Hematopoietic multipotent progenitor cell (in vitro differentiated cells): Measurements from ENCODE around the gene SYNE2. TPM values are rescaled to one million over a fixed set of nuclear protein-coding genes. Genes with fewer than 3 reads are reported as not detected.
A peak's percentile ranks its signal among the peaks of the same experiment; 100 is the strongest.
"Not testable (repeated sequence)": the region's sequence is repeated elsewhere in the genome, so short reads cannot be mapped to it uniquely, and the experiment has no call there.

Experiments
- DNase-seq, 3 donors: peaks; one replicate each; pipeline ENCODE4 v3.0.0-alpha.2; 2011 to 2015; ENCODE audit warnings: low read depth in 2 of 3, low spot score in 2 of 3
- total RNA-seq: library from RNA; depleted of rRNA; stranded (reverse); fragments of >200 nt; gene quantifications from one replicate; pipeline ENCODE4 v1.2.3, GENCODE V29; 2012

SYNE2 gene
- total RNA-seq, 1 donor, result 1.1 TPM

- DNase-seq, result not testable (repeated sequence)
These were observed 17.9 kb downstream of the SYNE2 start for GRCh38 chr14:63870753-63871037.

- DNase-seq, result no peak
These were observed 21.4 kb downstream of the SYNE2 start for GRCh38 chr14:63874223-63874622.

DNA sequence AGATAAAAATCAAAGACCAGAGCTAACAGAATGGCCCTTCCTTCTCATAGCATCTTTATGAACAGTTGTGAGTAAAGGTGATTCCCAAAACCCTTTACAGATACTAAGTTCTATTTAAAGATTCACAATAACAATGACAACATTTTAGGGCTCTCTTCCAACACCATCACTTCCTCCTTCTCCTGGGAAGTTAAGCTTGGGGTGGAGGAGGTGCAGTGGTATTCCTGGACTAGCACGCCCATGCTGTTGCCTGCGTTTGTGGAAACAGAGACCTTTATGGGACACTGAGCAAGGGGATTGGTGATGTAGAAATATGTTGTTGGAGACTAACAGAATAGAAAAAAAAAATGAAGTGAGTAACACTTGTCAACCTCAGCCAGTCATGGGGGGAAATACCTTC, 22.5 kb downstream of the SYNE2 start:
- no peak for DNase-seq

DNA sequence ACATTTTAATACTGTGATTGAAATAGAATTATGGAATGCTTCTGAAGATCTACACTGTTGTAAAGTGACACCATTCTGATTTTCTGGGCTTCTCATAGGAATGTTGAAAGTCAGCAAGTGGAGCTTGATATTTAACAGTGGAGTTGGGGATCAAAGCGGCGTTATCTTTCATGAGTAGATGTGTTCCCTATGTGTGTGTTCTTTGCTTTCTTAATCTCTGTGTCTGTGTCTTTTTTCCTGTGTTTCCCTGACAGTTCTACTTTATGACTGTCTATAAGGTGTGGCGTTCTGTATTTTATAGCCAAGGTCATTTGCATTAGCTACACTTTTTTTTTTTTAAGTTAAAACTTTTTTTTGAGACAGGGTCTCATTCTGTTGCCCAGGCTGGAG, 24.7 kb downstream of the SYNE2 start:
- DNase-seq, result no peak

DNA sequence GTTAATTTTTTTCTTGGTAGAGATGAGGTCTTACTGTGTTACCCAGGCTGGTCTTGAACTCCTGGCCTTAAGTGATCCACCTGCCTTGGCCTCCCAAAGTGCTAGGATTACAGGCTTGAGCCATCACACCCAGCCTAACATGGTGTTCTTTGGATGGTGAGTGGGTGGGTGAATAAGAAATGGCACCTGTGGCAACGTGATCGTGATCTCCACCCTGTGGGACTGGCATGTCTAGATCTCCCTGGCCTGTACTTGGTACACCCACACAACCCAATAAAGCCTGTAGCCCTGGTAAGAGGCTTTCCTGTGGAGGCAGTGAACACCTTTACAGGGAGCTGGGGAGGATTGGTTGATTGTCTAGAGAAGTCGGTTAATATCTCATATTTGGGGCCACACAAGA, 25.2 kb downstream of the SYNE2 start:
- DNase-seq, result no peak

- DNase-seq, result no peak
These were observed 26.0 kb downstream of the SYNE2 start for GRCh38 chr14:63878792-63879191.

GRCh38 chr14:63881926-63882325, 29.1 kb downstream of the SYNE2 start:
- DNase-seq, result no peak

- no peak for DNase-seq
These were observed 35.1 kb downstream of the SYNE2 start for GRCh38 chr14:63887899-63888298.

DNA sequence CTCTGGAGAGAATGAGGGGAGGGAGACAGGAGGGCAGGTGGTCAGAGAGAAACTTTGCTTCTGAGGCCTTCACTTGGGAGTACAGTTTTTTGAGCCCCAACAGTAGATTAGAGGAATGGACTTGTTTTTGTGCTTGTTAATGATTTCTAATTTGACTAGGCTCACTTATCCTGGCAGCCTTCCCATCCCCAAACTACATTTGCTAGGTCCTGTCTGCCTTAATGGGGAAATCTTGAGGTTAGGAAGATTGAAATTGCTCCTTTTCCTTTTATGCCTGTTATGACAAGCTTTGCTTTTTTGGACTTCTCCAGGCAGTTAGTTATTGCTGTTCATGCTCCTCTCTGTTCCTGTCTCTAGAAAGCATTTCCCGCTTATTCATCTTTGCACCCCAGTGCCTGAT, 37.7 kb downstream of the SYNE2 start:
- no peak for DNase-seq

DNA sequence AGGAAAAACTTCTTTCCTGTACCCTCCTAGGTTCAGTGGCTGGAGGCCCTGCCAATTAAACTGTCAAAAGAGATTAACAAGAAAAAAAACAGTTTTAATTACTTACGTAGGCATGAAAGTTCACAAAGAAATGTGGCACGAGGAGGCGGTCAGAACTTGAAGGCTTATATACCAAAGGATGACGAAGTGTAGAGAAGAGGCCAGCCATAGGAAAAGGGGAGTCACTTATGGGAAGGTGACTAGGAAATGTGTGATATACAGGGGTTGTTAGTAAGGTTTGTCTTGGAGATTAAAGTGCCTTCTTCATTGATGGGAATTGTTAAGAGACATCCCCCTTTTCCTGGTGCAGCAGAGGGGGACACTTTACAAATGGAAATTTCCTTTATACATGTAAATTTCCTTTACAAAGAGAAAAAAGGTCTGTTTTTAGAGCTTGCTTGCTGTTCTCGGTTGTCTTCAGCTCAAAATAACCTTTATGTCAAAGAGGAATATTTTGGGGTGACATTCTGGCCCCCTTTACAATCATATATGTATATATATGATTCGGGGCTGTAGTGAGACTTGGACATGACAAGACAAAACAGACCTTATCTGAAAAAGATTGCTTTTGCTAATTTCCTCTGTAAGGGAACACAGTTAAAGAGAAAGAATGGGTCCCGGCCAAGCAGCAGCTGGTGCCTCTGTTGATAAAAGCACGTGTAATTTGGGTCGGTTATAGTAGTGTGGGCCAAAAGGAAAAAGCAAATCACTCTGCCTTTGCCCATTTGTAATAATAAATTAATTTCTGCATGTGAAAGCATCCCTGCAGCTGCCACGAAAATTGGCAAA, 38.6 kb downstream of the SYNE2 start:
- no peak for DNase-seq

DNA sequence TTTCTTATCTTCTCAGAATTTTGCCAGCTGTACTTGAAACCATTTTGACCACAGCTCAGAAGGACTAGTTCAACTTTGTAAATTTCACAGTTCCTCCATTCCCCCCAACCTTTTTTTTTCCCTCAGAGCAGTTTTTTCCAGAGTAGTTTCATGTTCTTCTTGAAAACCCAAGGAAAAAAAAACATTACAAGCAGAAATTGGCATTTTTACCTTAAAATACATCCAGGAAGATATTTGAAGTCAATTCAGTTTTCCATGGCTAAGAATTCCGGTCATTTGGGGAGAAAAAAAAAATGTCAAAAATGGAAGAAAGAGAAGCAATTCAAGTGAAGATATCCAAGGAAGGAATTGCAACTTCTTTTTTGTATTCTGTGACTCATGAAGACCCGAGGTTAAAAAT, 39.5 kb downstream of the SYNE2 start:
- no peak for DNase-seq

DNA sequence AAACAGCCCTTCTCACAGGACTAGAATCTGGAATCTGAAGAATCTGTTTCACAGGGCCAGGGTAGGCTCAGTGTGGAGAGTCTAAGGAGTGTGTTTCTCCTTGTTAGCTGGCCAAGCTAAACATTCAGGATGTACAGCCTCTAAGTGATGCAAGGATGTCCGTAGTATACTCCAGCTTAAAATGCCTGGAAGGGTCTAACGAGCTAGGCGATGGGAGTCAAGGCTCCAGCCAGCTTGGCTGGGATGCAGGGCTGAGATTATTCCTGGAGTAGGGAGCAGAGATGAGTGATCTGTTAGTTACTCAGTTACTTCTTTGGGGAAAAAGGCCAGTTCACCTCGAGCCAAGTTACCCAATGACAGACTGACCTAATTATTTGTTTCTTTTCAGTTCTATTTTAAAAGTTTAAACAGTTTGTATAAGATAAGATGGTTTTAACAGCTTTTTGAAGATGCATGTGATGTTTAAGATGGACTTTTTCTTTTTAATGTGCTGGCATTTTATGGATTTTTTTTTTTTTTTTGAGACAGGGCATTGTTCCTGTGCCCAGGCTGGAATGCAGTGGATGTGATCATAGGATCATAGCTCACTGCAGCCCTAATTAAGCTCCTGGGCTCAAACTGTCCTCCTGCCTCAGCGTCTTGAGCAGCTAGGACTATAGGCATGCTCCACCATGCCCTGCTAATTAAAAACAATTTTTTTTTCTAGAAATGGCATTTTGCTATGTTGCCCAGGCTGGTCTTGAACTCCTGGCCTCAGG, 41.1 kb downstream of the SYNE2 start:
- no peak for DNase-seq

GRCh38 chr14:63895510-63895909, 42.7 kb downstream of the SYNE2 start:
- DNase-seq, result no peak

- DNase-seq, result no peak
These were observed 43.5 kb downstream of the SYNE2 start for GRCh38 chr14:63896278-63896720.

- no peak for DNase-seq
These were observed 44.9 kb downstream of the SYNE2 start for GRCh38 chr14:63897721-63898163.

DNA sequence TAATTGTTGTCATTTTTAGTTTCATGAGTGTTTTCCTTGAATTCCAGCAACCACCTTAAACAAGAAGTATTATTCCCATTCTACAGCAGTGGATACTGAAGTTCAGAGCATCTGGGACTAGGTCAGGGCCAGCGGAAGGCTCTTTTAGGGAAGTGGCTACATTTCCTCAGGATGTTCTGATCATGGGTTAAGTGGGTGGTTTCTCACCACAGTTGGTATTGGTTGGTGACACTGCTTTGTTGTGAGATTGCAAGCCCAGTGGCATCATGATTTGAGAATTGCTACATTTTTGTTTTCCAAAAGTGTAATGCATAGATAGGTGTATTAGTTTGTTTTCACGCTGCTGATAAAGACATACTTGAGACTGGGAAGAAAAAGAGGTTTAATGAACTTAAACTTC, 47.1 kb downstream of the SYNE2 start:
- DNase-seq, result peak in 2 of 3 donors; percentile 40 to 72

- DNase-seq, result peak in 2 of 3 donors; percentile 49 to 75
These were observed 48.8 kb downstream of the SYNE2 start for GRCh38 chr14:63901434-63902085.

- no peak for DNase-seq
These were observed 49.7 kb downstream of the SYNE2 start for GRCh38 chr14:63902375-63902976.

GRCh38 chr14:63904724-63905123, 51.9 kb downstream of the SYNE2 start:
- no peak for DNase-seq

GRCh38 chr14:63905370-63905769, 52.6 kb downstream of the SYNE2 start:
- DNase-seq, result no peak

GRCh38 chr14:63908667-63909264, 56.0 kb downstream of the SYNE2 start:
- no peak for DNase-seq
